Activated naive CD4-positive, alpha-beta T cell treated with anti-CD3 and anti-CD28 coated beads, Interleukin-2, amount 10 ng/mL, durations not matched to agents 7 days and 5 days (primary cell): ENCODE measurements around the gene TRIM2.

Source experiments
- CTCF ChIA-PET: fragments of 350-600 bp; sonication (Branson Sonifier 250); formaldehyde crosslinking; loops from one replicate; lab custom pipeline; 2021; ENCODE audit warnings: antibody characterized with exemption; lab: Charles Lee
- DNase-seq: peaks from one replicate; pipeline ENCODE4 v3.0.0-alpha.2; 2020
- H3K27ac Mint-ChIP-seq: one replicate; pipeline ENCODE4 v1.8.0; 2021; ENCODE audit warnings: mild to moderate bottlenecking, moderate library complexity, mixed read lengths
- H3K27me3 Mint-ChIP-seq: one replicate; pipeline ENCODE4 v1.8.0; 2021; ENCODE audit warnings: mild to moderate bottlenecking, mixed read lengths
- H3K36me3 Mint-ChIP-seq: one replicate; pipeline ENCODE4 v1.8.0; 2021; ENCODE audit warnings: mixed read lengths
- H3K4me1 Mint-ChIP-seq: one replicate; pipeline ENCODE4 v1.8.0; 2021; ENCODE audit warnings: mixed read lengths
- H3K4me3 Mint-ChIP-seq: one replicate; pipeline ENCODE4 v1.8.0; 2021; ENCODE audit warnings: mild to moderate bottlenecking, moderate library complexity, mixed read lengths
- H3K9me3 Mint-ChIP-seq: one replicate; pipeline ENCODE4 v1.8.0; 2021; ENCODE audit warnings: mixed read lengths

TRIM2 gene

GRCh38 chr4:153204728-153205648 lies 745 bp downstream of the TRIM2 start:
- Mint-ChIP-seq H3K4me1 (peaks cover 26% of the 10 kb centered on the region), H3K27ac (peak overlapping the region; percentile 7), H3K36me3 (no peaks in the 10 kb centered on the region), H3K27me3 (peaks cover 35% of the 10 kb centered on the region), H3K4me3 (peak overlapping the region; percentile 43), H3K9me3 (no peaks in the 10 kb centered on the region)
- CTCF ChIA-PET, result interaction anchor here (1.0 to 1.2 kb wide), 2 partner anchors 62 to 446 kb away, joined by 3 read pairs; no protein-coding TSS in a partner anchor
- peak; percentile 50 for DNase-seq

GRCh38 chr4:153205757-153206156 lies 1.5 kb downstream of the TRIM2 start:
- H3K27ac Mint-ChIP-seq, result no peak overlapping the region
- H3K9me3 Mint-ChIP-seq, result no peaks in the 10 kb centered on the region
- H3K36me3 Mint-ChIP-seq, result no peaks in the 10 kb centered on the region
- DNase-seq, result no peak
- CTCF ChIA-PET, result interaction anchor here (0.9 to 1.2 kb wide), 3 partner anchors 63 to 446 kb away, joined by 3 read pairs; no protein-coding TSS in a partner anchor
- H3K4me3 Mint-ChIP-seq, result no peak overlapping the region
- H3K27me3 Mint-ChIP-seq, result peaks cover 38% of the 10 kb centered on the region
- peaks cover 26% of the 10 kb centered on the region for H3K4me1 Mint-ChIP-seq

- Mint-ChIP-seq H3K36me3 (no peaks in the 10 kb centered on the region), H3K9me3 (no peaks in the 10 kb centered on the region), H3K4me1 (peaks cover 26% of the 10 kb centered on the region), H3K27ac (no peak overlapping the region), H3K27me3 (peaks cover 46% of the 10 kb centered on the region), H3K4me3 (no peak overlapping the region)
- DNase-seq, result no peak
- CTCF ChIA-PET, result interaction anchor here (0.9 to 1.2 kb wide), 2 partner anchors 123 to 445 kb away, joined by 3 read pairs; no protein-coding TSS in a partner anchor
Measured at GRCh38 chr4:153206534-153206933, 2.3 kb downstream of the TRIM2 start.

GRCh38 chr4:153207027-153207426 lies 2.8 kb downstream of the TRIM2 start:
- no peaks in the 10 kb centered on the region for H3K36me3 Mint-ChIP-seq
- H3K27ac Mint-ChIP-seq, result no peak overlapping the region
- H3K4me3 Mint-ChIP-seq, result no peak overlapping the region
- peaks cover 46% of the 10 kb centered on the region for H3K27me3 Mint-ChIP-seq
- DNase-seq, result no peak
- no peaks in the 10 kb centered on the region for H3K9me3 Mint-ChIP-seq
- peaks cover 26% of the 10 kb centered on the region for H3K4me1 Mint-ChIP-seq
- CTCF ChIA-PET, result no interaction called here

- Mint-ChIP-seq H3K27me3 (peaks cover 49% of the 10 kb centered on the region), H3K27ac (no peak overlapping the region), H3K36me3 (no peaks in the 10 kb centered on the region), H3K4me3 (no peak overlapping the region), H3K4me1 (peaks cover 26% of the 10 kb centered on the region), H3K9me3 (no peaks in the 10 kb centered on the region)
- no peak for DNase-seq
- CTCF ChIA-PET, result no interaction called here
Measured at GRCh38 chr4:153207567-153207966, 3.3 kb downstream of the TRIM2 start.

GRCh38 chr4:153209410-153209809 lies 5.2 kb downstream of the TRIM2 start:
- H3K4me3 Mint-ChIP-seq, result no peak overlapping the region
- H3K27ac Mint-ChIP-seq, result no peak overlapping the region
- CTCF ChIA-PET, result no interaction called here
- H3K27me3 Mint-ChIP-seq, result peaks cover 52% of the 10 kb centered on the region
- no peaks in the 10 kb centered on the region for H3K36me3 Mint-ChIP-seq
- DNase-seq, result no peak
- no peaks in the 10 kb centered on the region for H3K9me3 Mint-ChIP-seq
- peaks cover 22% of the 10 kb centered on the region for H3K4me1 Mint-ChIP-seq

GRCh38 chr4:153210727-153211126 lies 6.5 kb downstream of the TRIM2 start:
- Mint-ChIP-seq H3K9me3 (no peaks in the 10 kb centered on the region), H3K27me3 (peaks cover 52% of the 10 kb centered on the region), H3K4me1 (peaks cover 9% of the 10 kb centered on the region), H3K4me3 (no peak overlapping the region), H3K27ac (no peak overlapping the region), H3K36me3 (no peaks in the 10 kb centered on the region)
- CTCF ChIA-PET, result no interaction called here
- DNase-seq, result no peak

GRCh38 chr4:153211986-153212728 lies 7.9 kb downstream of the TRIM2 start:
- Mint-ChIP-seq H3K36me3 (no peaks in the 10 kb centered on the region), H3K4me3 (no peak overlapping the region), H3K4me1 (no peaks in the 10 kb centered on the region), H3K27me3 (peaks cover 48% of the 10 kb centered on the region), H3K27ac (no peak overlapping the region), H3K9me3 (no peaks in the 10 kb centered on the region)
- CTCF ChIA-PET, result no interaction called here
- no peak for DNase-seq

- Mint-ChIP-seq H3K9me3 (no peaks in the 10 kb centered on the region), H3K4me1 (no peaks in the 10 kb centered on the region), H3K27me3 (peaks cover 50% of the 10 kb centered on the region), H3K4me3 (no peak overlapping the region), H3K36me3 (no peaks in the 10 kb centered on the region), H3K27ac (no peak overlapping the region)
- DNase-seq, result no peak
- CTCF ChIA-PET, result no interaction called here
Measured at GRCh38 chr4:153212736-153213135, 8.5 kb downstream of the TRIM2 start.

- CTCF ChIA-PET, result no interaction called here
- no peaks in the 10 kb centered on the region for H3K36me3 Mint-ChIP-seq
- H3K27me3 Mint-ChIP-seq, result peaks cover 40% of the 10 kb centered on the region
Measured at GRCh38 chr4:153215921-153216320, 11.7 kb downstream of the TRIM2 start.

GRCh38 chr4:153216546-153216945 lies 12.3 kb downstream of the TRIM2 start:
- Mint-ChIP-seq H3K27ac (no peak overlapping the region), H3K27me3 (peaks cover 39% of the 10 kb centered on the region), H3K4me1 (peaks cover 3% of the 10 kb centered on the region), H3K36me3 (no peaks in the 10 kb centered on the region), H3K4me3 (no peak overlapping the region), H3K9me3 (no peaks in the 10 kb centered on the region)
- DNase-seq, result no peak
- CTCF ChIA-PET, result no interaction called here

More at GRCh38 chr4:153215921-153216320, 11.7 kb downstream of the TRIM2 start:
- Mint-ChIP-seq H3K4me3 (no peak overlapping the region), H3K27ac (no peak overlapping the region), H3K4me1 (no peaks in the 10 kb centered on the region), H3K9me3 (no peaks in the 10 kb centered on the region)
- no peak for DNase-seq

GRCh38 chr4:153217440-153217839 lies 13.2 kb downstream of the TRIM2 start:
- Mint-ChIP-seq H3K27ac (no peak overlapping the region), H3K4me3 (no peak overlapping the region)

GRCh38 chr4:153218961-153219360 lies 14.7 kb downstream of the TRIM2 start:
- Mint-ChIP-seq H3K36me3 (peaks cover under 1% of the 10 kb centered on the region), H3K4me3 (no peak overlapping the region), H3K27ac (no peak overlapping the region), H3K9me3 (no peaks in the 10 kb centered on the region), H3K4me1 (peaks cover 20% of the 10 kb centered on the region), H3K27me3 (peaks cover 57% of the 10 kb centered on the region)
- no peak for DNase-seq
- CTCF ChIA-PET, result no interaction called here

More at GRCh38 chr4:153217440-153217839, 13.2 kb downstream of the TRIM2 start:
- no peaks in the 10 kb centered on the region for H3K9me3 Mint-ChIP-seq
- H3K27me3 Mint-ChIP-seq, result peaks cover 46% of the 10 kb centered on the region
- H3K4me1 Mint-ChIP-seq, result peaks cover 9% of the 10 kb centered on the region
- CTCF ChIA-PET, result no interaction called here
- no peaks in the 10 kb centered on the region for H3K36me3 Mint-ChIP-seq
- no peak for DNase-seq

GRCh38 chr4:153220682-153221395 lies 16.6 kb downstream of the TRIM2 start:
- H3K9me3 Mint-ChIP-seq, result peaks cover 8% of the 10 kb centered on the region
- H3K4me1 Mint-ChIP-seq, result peaks cover 37% of the 10 kb centered on the region
- CTCF ChIA-PET, result no interaction called here
- H3K27ac Mint-ChIP-seq, result no peak overlapping the region
- no peak overlapping the region for H3K4me3 Mint-ChIP-seq
- peaks cover 9% of the 10 kb centered on the region for H3K36me3 Mint-ChIP-seq
- peaks cover 59% of the 10 kb centered on the region for H3K27me3 Mint-ChIP-seq
- no peak for DNase-seq
